DOHH2 (cell line): Measurements from ENCODE around the gene NUDC.

ENCODE experiments used
- H3F3A ChIP-seq: fragments of 200-600 bp; sonication (generic), shearing (Covaris generic); 2 replicates; pipeline ENCODE4 v1.6.0; 2016; ENCODE audit warnings: antibody characterized with exemption, mild to moderate bottlenecking; ENCODE audit not compliant: control insufficient read depth, insufficient read depth
- H3K27ac ChIP-seq: fragments of 200-600 bp; sonication (generic); 2 replicates; pipeline ENCODE4 v1.5.1; 2014; ENCODE audit warnings: low read depth, mild to moderate bottlenecking, low read length, moderate library complexity
- H3K27me3 ChIP-seq: fragments of 200-600 bp; sonication (generic); 2 replicates; pipeline ENCODE4 v1.6.1; 2014; ENCODE audit warnings: mild to moderate bottlenecking, low read length, mixed read lengths; ENCODE audit not compliant: control insufficient read depth
- H3K36me3 ChIP-seq: fragments of 200-600 bp; sonication (generic); 2 replicates; pipeline ENCODE4 v1.6.1; 2014; ENCODE audit warnings: mild to moderate bottlenecking, low read length, moderate library complexity, mixed read lengths; ENCODE audit not compliant: control insufficient read depth
- H3K4me1 ChIP-seq: fragments of 200-600 bp; sonication (generic); 2 replicates; pipeline ENCODE4 v1.6.1; 2014; ENCODE audit warnings: mild to moderate bottlenecking, low read length, mixed read lengths; ENCODE audit not compliant: control insufficient read depth
- H3K4me2 ChIP-seq: fragments of 200-600 bp; sonication (generic); 2 replicates; pipeline ENCODE4 v1.6.0; 2014; ENCODE audit warnings: mild to moderate bottlenecking, low read length, moderate library complexity
- H3K4me3 ChIP-seq: fragments of 200-600 bp; sonication (generic); 2 replicates; pipeline ENCODE4 v1.5.1; 2014; ENCODE audit warnings: mild to moderate bottlenecking, low read length, mixed read lengths
- H3K79me2 ChIP-seq: fragments of 200-600 bp; sonication (generic); 2 replicates; pipeline ENCODE4 v1.6.1; 2014; ENCODE audit warnings: mild to moderate bottlenecking, low read length, mixed read lengths; ENCODE audit not compliant: control insufficient read depth
- H3K9me2 ChIP-seq: fragments of 200-600 bp; sonication (generic); replicated peaks from 2 replicates; pipeline ENCODE4 v1.6.1; 2014; ENCODE audit warnings: mild to moderate bottlenecking, low read length, mixed read lengths; ENCODE audit not compliant: control insufficient read depth
- H3K9me3 ChIP-seq: fragments of 200-600 bp; sonication (generic); 2 replicates; pipeline ENCODE4 v1.6.1; 2014; ENCODE audit warnings: antibody characterized with exemption, low read length, mixed read lengths; ENCODE audit not compliant: control insufficient read depth, insufficient read depth
- H4K20me1 ChIP-seq: fragments of 200-600 bp; sonication (generic); 2 replicates; pipeline ENCODE4 v1.6.0; 2014; ENCODE audit warnings: low read depth, mild to moderate bottlenecking, antibody characterized with exemption, low read length, moderate library complexity; ENCODE audit not compliant: control insufficient read depth, insufficient read depth
- EZH2phosphoT487 ChIP-seq: fragments of 200-600 bp; sonication (generic); IDR thresholded peaks from 2 replicates; pipeline ENCODE4 v1.6.1; 2017; ENCODE audit warnings: borderline replicate concordance, mild to moderate bottlenecking, antibody characterized with exemption, low read length, moderate library complexity, mixed read lengths
- TF ChIP-seq, protein P1 (sequence below): fragments of 200-600 bp; sonication (generic); IDR thresholded peaks from one replicate; pipeline ENCODE4 v1.5.1; 2014; ENCODE audit warnings: antibody characterized with exemption, mild to moderate bottlenecking, low read depth, low read length; ENCODE audit not compliant: poor library complexity, severe bottlenecking

The NUDC gene

DNA sequence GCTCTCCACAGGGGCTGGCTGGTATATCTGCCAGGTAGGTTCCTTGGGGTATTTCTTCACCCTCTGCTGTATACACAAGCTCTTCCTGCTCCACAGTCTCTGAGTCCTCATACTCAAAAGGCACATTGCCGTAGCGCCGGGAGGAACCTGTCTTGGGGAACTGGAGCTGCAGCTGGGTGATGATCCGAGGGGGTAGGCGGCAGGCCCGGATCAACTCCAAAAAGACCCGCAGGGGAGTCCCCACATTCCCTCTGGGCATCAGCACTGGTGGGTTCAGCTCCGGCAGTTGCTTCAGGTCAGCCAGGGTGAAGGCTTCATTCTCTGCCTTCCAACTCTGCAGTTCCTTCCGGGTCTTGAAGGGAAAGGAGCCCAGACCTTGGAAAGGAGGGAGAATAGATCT lies 24.2 kb upstream of the NUDC start:
- H3K4me2 ChIP-seq, result no peak overlapping the region
- no peak for TF ChIP-seq EZH2phosphoT487
- TF ChIP-seq, protein P1, sequence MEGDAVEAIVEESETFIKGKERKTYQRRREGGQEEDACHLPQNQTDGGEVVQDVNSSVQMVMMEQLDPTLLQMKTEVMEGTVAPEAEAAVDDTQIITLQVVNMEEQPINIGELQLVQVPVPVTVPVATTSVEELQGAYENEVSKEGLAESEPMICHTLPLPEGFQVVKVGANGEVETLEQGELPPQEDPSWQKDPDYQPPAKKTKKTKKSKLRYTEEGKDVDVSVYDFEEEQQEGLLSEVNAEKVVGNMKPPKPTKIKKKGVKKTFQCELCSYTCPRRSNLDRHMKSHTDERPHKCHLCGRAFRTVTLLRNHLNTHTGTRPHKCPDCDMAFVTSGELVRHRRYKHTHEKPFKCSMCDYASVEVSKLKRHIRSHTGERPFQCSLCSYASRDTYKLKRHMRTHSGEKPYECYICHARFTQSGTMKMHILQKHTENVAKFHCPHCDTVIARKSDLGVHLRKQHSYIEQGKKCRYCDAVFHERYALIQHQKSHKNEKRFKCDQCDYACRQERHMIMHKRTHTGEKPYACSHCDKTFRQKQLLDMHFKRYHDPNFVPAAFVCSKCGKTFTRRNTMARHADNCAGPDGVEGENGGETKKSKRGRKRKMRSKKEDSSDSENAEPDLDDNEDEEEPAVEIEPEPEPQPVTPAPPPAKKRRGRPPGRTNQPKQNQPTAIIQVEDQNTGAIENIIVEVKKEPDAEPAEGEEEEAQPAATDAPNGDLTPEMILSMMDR, result no peak
- peaks cover 23% of the 10 kb centered on the region for H3K36me3 ChIP-seq
- H3K4me1 ChIP-seq, result peaks cover 14% of the 10 kb centered on the region
- no peaks in the 10 kb centered on the region for H3K9me3 ChIP-seq
- no peaks in the 10 kb centered on the region for H3F3A ChIP-seq
- no peak overlapping the region for H3K4me3 ChIP-seq
- H4K20me1 ChIP-seq, result no peaks in the 10 kb centered on the region
- H3K27me3 ChIP-seq, result no peaks in the 10 kb centered on the region
- peaks cover 39% of the 10 kb centered on the region for H3K79me2 ChIP-seq
- H3K9me2 ChIP-seq, result no peaks in the 10 kb centered on the region
- H3K27ac ChIP-seq, result no peak overlapping the region

DNA sequence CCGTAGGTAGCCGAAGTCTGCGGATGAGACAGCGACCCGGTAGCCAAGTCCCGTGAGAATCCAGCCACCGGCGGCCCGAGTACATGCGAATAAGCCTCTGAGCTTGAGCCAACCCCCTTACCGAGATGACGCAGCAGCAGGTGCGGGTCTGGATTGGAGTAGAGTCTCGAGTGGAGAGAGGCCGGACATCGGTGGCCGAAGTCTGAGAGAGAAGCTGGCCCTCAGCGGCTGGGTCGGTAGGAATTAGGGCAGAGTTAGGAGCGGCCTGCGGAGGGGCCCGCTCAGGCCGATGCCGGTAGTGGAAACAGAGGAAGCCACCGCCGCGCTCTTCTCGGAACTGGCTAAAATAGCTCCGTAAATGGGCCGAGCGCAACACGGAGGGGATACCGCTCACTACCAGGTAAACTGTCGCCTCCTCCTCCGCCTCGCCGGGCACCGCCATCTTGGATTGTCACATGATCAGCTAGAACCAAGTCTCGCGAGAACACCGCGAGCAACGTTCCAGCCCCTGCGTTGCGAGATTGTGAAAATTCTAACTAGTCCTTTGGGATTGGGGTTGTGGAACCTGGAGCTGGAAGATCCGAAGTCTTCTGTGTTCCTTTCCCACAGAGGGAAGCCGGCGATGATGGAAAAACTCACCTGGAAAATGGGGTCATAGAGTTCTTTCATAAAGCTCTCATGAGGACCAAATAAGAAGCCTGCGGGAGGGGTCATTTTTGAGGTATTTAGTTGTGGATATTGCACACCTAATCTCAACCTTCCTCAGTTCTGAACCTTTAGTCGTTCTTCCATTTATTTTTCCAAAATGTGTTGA lies 21.3 kb upstream of the NUDC start, which contains the start of gene GPATCH3:
Gene GPATCH3, minus strand, starts transcription at position 467 of the 814 bp plus-strand sequence. Its CDS starts 25 bp downstream, at position 442.
- Histone ChIP-seq H4K20me1 (no peaks in the 10 kb centered on the region), H3K9me3 (no peaks in the 10 kb centered on the region), H3K9me2 (no peaks in the 10 kb centered on the region), H3F3A (no peaks in the 10 kb centered on the region), H3K36me3 (peaks cover 3% of the 10 kb centered on the region; the same call in 1 of the 2 replicates), H3K4me3 (peak within 1 kb of the TSS; percentile 85), H3K4me2 (peak within 1 kb of the TSS; percentile 64), H3K79me2 (peaks cover 34% of the 10 kb centered on the region), H3K4me1 (peaks cover 14% of the 10 kb centered on the region), H3K27ac (peak within 1 kb of the TSS; percentile 35; the same call in 1 of the 2 replicates), H3K27me3 (no peaks in the 10 kb centered on the region)
- TF ChIP-seq, protein P1, result no peak
- no peak for TF ChIP-seq EZH2phosphoT487

DNA sequence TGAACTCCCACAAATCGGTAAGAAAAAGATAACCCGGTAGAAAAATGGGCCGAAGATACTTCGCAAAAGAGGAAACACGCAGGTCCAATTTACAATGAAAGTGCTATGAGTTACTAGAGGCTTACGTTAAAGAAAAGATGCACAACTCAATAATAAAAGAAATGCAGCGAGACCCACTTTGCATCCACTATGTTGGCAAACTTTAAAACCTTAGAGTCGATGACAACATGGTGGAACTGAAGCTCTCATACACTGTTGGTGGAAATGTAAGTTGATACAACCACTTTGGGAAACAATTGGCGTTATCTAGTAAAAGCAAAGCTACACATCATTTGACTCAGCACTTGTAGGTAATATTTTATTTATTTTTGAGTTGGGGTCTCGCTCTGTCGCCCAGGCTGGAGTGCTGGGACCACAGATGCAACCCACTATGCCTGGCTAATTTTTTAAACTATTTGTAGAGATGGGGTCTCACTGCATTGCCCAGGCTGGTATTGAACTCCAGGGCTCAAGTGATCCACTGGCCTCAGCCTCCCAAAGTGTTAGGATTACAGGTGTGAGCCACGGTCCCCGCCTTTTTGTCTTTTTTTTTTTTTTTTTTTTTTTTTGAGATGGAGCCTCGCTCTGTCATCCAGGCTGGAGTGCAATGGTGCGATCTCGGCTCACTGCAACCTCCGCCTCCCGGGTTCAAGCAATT lies 20.6 kb upstream of the NUDC start:
- H4K20me1 ChIP-seq, result no peaks in the 10 kb centered on the region
- TF ChIP-seq, protein P1, result no peak
- TF ChIP-seq EZH2phosphoT487, result no peak
- peak overlapping the region; percentile 85 for H3K4me3 ChIP-seq
- peaks cover 14% of the 10 kb centered on the region for H3K4me1 ChIP-seq
- H3K9me2 ChIP-seq, result no peaks in the 10 kb centered on the region
- H3K9me3 ChIP-seq, result no peaks in the 10 kb centered on the region
- H3F3A ChIP-seq, result no peaks in the 10 kb centered on the region
- H3K79me2 ChIP-seq, result peaks cover 34% of the 10 kb centered on the region
- peaks cover 3% of the 10 kb centered on the region; the same call in 1 of the 2 replicates for H3K36me3 ChIP-seq
- H3K27ac ChIP-seq, result peak overlapping the region; percentile 35; the same call in 1 of the 2 replicates
- no peaks in the 10 kb centered on the region for H3K27me3 ChIP-seq
- peak overlapping the region; percentile 64 for H3K4me2 ChIP-seq
